ENCODE results near the gene LVRN.

DNA sequence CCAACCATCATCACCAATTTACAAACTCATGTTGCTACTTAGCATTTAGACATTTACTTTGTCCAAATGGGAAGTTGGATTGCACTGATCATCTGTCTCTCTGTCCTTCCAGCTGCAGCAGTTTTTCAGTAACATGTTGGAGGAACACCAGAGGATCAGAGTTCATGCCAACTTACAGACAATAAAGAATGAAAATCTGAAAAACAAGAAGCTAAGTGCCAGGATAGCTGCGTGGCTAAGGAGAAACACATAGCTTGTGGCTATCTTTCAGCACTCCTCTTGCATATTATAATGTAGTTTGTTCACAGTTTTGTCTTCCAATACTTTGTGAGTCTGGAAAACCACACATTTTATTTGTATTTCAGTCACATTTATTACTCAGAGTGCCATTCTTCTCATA is 63.6 kb downstream of the LVRN start:
- TF ChIP-seq CTCF (IDR thresholded peaks at IDR 0.05) (no peak), POLR2A (IDR thresholded peaks at IDR 0.05) (no peak)
